Upper lobe of left lung (tissue), 4 donors: Measurements from ENCODE around the gene CBFA2T3.

Source experiments
- CTCF ChIP-seq, 6 experiments: fragments of 450-650 bp in 4 of 6; fragments of 200-600 bp in 2 of 6; sonication (generic) in 2 of 6; IDR thresholded peaks; one replicate each; pipeline ENCODE4 v1.5.1; 2016 to 2019; ENCODE audit warnings: antibody characterized with exemption in 6 of 6
- EP300 ChIP-seq, 4 donors: sonication (generic); formaldehyde crosslinking; IDR thresholded peaks; one replicate each; pipeline ENCODE4 v1.5.1; 2017; ENCODE audit warnings: antibody characterized with exemption in 4 of 4, control low read depth in 2 of 4
- POLR2A ChIP-seq, 4 donors: fragments of 450-650 bp; IDR thresholded peaks; one replicate each; pipeline ENCODE4 v1.5.1; 2016 to 2017; ENCODE audit warnings: antibody characterized with exemption in 4 of 4, mild to moderate bottlenecking in 2 of 4
- POLR2AphosphoS5 ChIP-seq, 2 donors: sonication (generic); formaldehyde crosslinking; IDR thresholded peaks; one replicate each; pipeline ENCODE4 v1.5.1; 2017; ENCODE audit warnings: antibody characterized with exemption in 2 of 2

DNA sequence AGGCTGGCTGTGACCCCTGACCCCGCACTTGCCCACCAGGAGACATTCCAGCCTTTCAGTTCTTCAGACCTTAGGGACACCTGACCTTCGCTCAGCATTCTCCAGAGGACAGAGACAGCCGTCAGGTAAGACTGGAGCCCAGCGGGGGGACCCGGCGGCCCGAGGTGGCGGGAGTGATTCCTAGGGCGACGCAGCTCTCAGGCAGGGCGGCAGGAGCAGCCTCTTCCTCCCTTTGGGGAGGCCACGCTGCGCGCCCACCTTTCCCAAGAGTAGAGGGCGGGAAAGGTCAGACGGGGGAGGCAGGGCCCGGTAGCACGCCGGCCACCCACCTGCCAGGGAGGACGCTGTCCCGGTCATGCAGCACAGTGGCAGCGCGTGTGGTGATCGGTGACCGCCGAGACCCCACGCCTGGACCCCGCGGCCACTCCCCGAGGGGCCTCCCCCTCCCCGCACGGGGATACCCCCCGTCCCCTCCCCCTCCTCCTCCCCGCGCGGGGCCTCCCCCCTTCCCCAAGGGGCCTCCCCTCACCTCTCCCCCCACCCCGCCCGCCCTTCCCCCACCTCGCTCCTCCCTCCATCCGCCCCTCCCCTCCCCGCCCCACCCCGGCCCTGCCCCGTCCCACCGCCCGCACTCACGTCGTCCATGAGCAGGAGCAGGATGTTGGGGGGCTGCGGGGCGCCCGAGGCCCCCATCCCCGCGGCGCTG lies 120.7 kb downstream of the CBFA2T3 start:
- TF ChIP-seq POLR2A (IDR thresholded peaks at IDR 0.05) = no peak
- TF ChIP-seq POLR2AphosphoS5 (IDR thresholded peaks at IDR 0.05) = no peak
- no peak for TF ChIP-seq CTCF (IDR thresholded peaks at IDR 0.05)
- no peak for TF ChIP-seq EP300 (IDR thresholded peaks at IDR 0.05)
